HL-60 (cell line): ENCODE data around the gene PINK1.

Experiments used
- DNase-seq, 2 experiments: peaks; one replicate each; pipeline ENCODE4 v3.0.0-alpha.2; 2010 to 2020; ENCODE audit warnings: low read depth in 1 of 2, low spot score in 1 of 2
- H3K27ac ChIP-seq: fragments of 250-450 bp; sonication (Bioruptor Pico); replicated peaks from 2 replicates; pipeline ENCODE4 v1.5.1; 2020; ENCODE audit warnings: mild to moderate bottlenecking, moderate library complexity
- H3K27me3 ChIP-seq: fragments of 250-450 bp; sonication (Bioruptor Pico); 2 replicates; pipeline ENCODE4 v1.5.1; 2021; ENCODE audit warnings: mild to moderate bottlenecking, moderate library complexity; ENCODE audit not compliant: insufficient read depth, poor library complexity, severe bottlenecking
- H3K4me3 ChIP-seq: replicated peaks from 2 replicates; pipeline ENCODE4 v1.5.1; 2011; ENCODE audit warnings: mild to moderate bottlenecking, control low read depth, low read length; ENCODE audit not compliant: insufficient read depth
- CTCF ChIP-seq: IDR thresholded peaks from one replicate; pipeline ENCODE4 v1.5.1; 2011; ENCODE audit warnings: low read length, control low read depth, inconsistent platforms; ENCODE audit not compliant: insufficient read depth
- GABPA ChIP-seq: IDR thresholded peaks from 2 replicates; pipeline ENCODE4 v1.6.1; 2012; ENCODE audit warnings: low read depth
- POLR2AphosphoS5 ChIP-seq: IDR thresholded peaks from 2 replicates; pipeline ENCODE4 v1.6.1; 2012; ENCODE audit warnings: low read depth
- REST ChIP-seq: IDR thresholded peaks from 2 replicates; pipeline ENCODE4 v1.6.1; 2012; ENCODE audit warnings: low read depth; ENCODE audit not compliant: insufficient replicate concordance
- SPI1 ChIP-seq: IDR thresholded peaks from 2 replicates; pipeline ENCODE4 v1.6.1; 2012; ENCODE audit warnings: low read depth, mild to moderate bottlenecking, borderline replicate concordance

The PINK1 gene

GRCh38 chr1:20634594-20635084 lies 1.4 kb downstream of the PINK1 start:
- DNase-seq = peak in 1 of 2 experiments; percentile 56
- no peaks in the 10 kb centered on the region for H3K27me3 ChIP-seq
- TF ChIP-seq REST (no peak), POLR2AphosphoS5 (no peak), SPI1 (no peak), GABPA (no peak), CTCF (no peak)
- H3K4me3 ChIP-seq = peak overlapping the region; percentile 92
- H3K27ac ChIP-seq = peak overlapping the region; percentile 48; the same call in 1 of the 2 replicates

- no peaks in the 10 kb centered on the region for H3K27me3 ChIP-seq
- no peak overlapping the region for H3K4me3 ChIP-seq
- no peak overlapping the region for H3K27ac ChIP-seq
- DNase-seq = no peak
- no peak for TF ChIP-seq CTCF
- TF ChIP-seq SPI1 = no peak
- no peak for TF ChIP-seq GABPA
- TF ChIP-seq POLR2AphosphoS5 = no peak
- TF ChIP-seq REST = no peak
These were observed 3.6 kb downstream of the PINK1 start for GRCh38 chr1:20636785-20637347.

GRCh38 chr1:20640183-20640597 lies 6.9 kb downstream of the PINK1 start:
- Histone ChIP-seq H3K4me3 (no peak overlapping the region), H3K27ac (no peak overlapping the region), H3K27me3 (no peaks in the 10 kb centered on the region)
- peak in 1 of 2 experiments; percentile 54 for DNase-seq
- TF ChIP-seq CTCF = peak; percentile 56
- TF ChIP-seq SPI1 = no peak
- TF ChIP-seq POLR2AphosphoS5 = no peak
- TF ChIP-seq GABPA = no peak
- no peak for TF ChIP-seq REST
